Panc1 (cell line): ENCODE measurements around the gene ZBTB11.

Source experiments
- POLR2AphosphoS5 ChIP-seq: IDR thresholded peaks from 2 replicates; pipeline ENCODE4 v1.6.1; 2012; ENCODE audit warnings: mild to moderate bottlenecking, low read depth, low read length, moderate library complexity
- SIN3A ChIP-seq: IDR thresholded peaks from 2 replicates; pipeline ENCODE4 v1.6.1; 2012; ENCODE audit warnings: low read depth, mild to moderate bottlenecking, low read length, moderate library complexity, borderline replicate concordance; ENCODE audit not compliant: insufficient read depth
- TF ChIP-seq, protein P1 (sequence below): fragments of 450-650 bp; IDR thresholded peaks from 2 replicates; pipeline ENCODE4 v1.5.1; 2017; ENCODE audit warnings: mild to moderate bottlenecking
- TF ChIP-seq, protein P2 (sequence below), 2 experiments: IDR thresholded peaks; 2 replicates each; pipeline ENCODE4 v1.6.1; 2011 to 2012; ENCODE audit warnings: low read depth in 2 of 2, control low read depth in 1 of 2, low read length in 1 of 2, mild to moderate bottlenecking in 1 of 2, moderate library complexity in 1 of 2; ENCODE audit not compliant: insufficient read depth in 1 of 2

GRCh38 chr3:101665851-101666250, 11.1 kb downstream of the ZBTB11 start:
- TF ChIP-seq POLR2AphosphoS5 (no peak), SIN3A (no peak)
- TF ChIP-seq, protein P1, sequence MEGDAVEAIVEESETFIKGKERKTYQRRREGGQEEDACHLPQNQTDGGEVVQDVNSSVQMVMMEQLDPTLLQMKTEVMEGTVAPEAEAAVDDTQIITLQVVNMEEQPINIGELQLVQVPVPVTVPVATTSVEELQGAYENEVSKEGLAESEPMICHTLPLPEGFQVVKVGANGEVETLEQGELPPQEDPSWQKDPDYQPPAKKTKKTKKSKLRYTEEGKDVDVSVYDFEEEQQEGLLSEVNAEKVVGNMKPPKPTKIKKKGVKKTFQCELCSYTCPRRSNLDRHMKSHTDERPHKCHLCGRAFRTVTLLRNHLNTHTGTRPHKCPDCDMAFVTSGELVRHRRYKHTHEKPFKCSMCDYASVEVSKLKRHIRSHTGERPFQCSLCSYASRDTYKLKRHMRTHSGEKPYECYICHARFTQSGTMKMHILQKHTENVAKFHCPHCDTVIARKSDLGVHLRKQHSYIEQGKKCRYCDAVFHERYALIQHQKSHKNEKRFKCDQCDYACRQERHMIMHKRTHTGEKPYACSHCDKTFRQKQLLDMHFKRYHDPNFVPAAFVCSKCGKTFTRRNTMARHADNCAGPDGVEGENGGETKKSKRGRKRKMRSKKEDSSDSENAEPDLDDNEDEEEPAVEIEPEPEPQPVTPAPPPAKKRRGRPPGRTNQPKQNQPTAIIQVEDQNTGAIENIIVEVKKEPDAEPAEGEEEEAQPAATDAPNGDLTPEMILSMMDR: no peak
- TF ChIP-seq, protein P2, sequence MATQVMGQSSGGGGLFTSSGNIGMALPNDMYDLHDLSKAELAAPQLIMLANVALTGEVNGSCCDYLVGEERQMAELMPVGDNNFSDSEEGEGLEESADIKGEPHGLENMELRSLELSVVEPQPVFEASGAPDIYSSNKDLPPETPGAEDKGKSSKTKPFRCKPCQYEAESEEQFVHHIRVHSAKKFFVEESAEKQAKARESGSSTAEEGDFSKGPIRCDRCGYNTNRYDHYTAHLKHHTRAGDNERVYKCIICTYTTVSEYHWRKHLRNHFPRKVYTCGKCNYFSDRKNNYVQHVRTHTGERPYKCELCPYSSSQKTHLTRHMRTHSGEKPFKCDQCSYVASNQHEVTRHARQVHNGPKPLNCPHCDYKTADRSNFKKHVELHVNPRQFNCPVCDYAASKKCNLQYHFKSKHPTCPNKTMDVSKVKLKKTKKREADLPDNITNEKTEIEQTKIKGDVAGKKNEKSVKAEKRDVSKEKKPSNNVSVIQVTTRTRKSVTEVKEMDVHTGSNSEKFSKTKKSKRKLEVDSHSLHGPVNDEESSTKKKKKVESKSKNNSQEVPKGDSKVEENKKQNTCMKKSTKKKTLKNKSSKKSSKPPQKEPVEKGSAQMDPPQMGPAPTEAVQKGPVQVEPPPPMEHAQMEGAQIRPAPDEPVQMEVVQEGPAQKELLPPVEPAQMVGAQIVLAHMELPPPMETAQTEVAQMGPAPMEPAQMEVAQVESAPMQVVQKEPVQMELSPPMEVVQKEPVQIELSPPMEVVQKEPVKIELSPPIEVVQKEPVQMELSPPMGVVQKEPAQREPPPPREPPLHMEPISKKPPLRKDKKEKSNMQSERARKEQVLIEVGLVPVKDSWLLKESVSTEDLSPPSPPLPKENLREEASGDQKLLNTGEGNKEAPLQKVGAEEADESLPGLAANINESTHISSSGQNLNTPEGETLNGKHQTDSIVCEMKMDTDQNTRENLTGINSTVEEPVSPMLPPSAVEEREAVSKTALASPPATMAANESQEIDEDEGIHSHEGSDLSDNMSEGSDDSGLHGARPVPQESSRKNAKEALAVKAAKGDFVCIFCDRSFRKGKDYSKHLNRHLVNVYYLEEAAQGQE (IDR thresholded peaks at IDR 0.05; ENCODE audit: insufficient read depth in 1 of 2, low read depth in 2 of 2, low read length in 1 of 2): no peak
